ENCODE data around the gene ACADVL. TPM values are rescaled to one million over a fixed set of nuclear protein-coding genes. Genes with fewer than 3 reads are reported as not detected.
"Not testable (repeated sequence)": the region's sequence is repeated elsewhere in the genome, so short reads cannot be mapped to it uniquely, and the experiment has no call there.

ACADVL gene
- total RNA-seq (2014; rRNA removed; shearing (Covaris generic)): 317 and 327 TPM in 2 replicates
- 149 and 172 TPM in 2 replicates for polyA plus RNA-seq (2015; cell fraction: cytosol; rRNA removed)
- polyA plus RNA-seq (2015; cell fraction: nucleus; rRNA removed): 1,498 and 1,536 TPM in 2 replicates

- DNase-seq (ENCODE audit: low read depth): peak; percentile 81
These were observed at the start of gene ACADVL, which contains the start of gene DLG4 for GRCh38 chr17:7219812-7220592. ACADVL (plus strand) TSS chr17:7219938; CDS start chr17:7219985, 47 bp downstream. DLG4 (minus strand) TSS chr17:7219836.

GRCh38 chr17:7172522-7173191, 47.1 kb upstream of the ACADVL start:
- not testable (repeated sequence) for DNase-seq (ENCODE audit: low read depth)

GRCh38 chr17:7173687-7174602, 45.8 kb upstream of the ACADVL start:
- no peak for DNase-seq (ENCODE audit: low read depth)

GRCh38 chr17:7174603-7175326, 45.0 kb upstream of the ACADVL start:
- DNase-seq (ENCODE audit: low read depth): no peak

- no peak for DNase-seq (ENCODE audit: low read depth)
These were observed 44.4 kb upstream of the ACADVL start for GRCh38 chr17:7175330-7175733.

- DNase-seq (ENCODE audit: low read depth): no peak
These were observed 43.5 kb upstream of the ACADVL start for GRCh38 chr17:7176107-7176840.

- no peak for DNase-seq (ENCODE audit: low read depth)
These were observed 42.9 kb upstream of the ACADVL start for GRCh38 chr17:7176841-7177190.

GRCh38 chr17:7177191-7177953, 42.4 kb upstream of the ACADVL start:
- DNase-seq (ENCODE audit: low read depth): peak; percentile 55

- no peak for DNase-seq (ENCODE audit: low read depth)
These were observed 41.7 kb upstream of the ACADVL start for GRCh38 chr17:7177954-7178477.

GRCh38 chr17:7178973-7179316, 40.8 kb upstream of the ACADVL start:
- DNase-seq (ENCODE audit: low read depth): no peak

GRCh38 chr17:7179317-7180254, 40.2 kb upstream of the ACADVL start, which contains the start of gene ASGR1:
ASGR1 (minus strand) TSS chr17:7179370; CDS start chr17:7178563, 807 bp downstream.
- DNase-seq (ENCODE audit: low read depth): no peak

GRCh38 chr17:7182101-7182500, 37.6 kb upstream of the ACADVL start:
- not testable (repeated sequence) for DNase-seq (ENCODE audit: low read depth)

- no peak for DNase-seq (ENCODE audit: low read depth)
These were observed 36.2 kb upstream of the ACADVL start for GRCh38 chr17:7183433-7184090.

GRCh38 chr17:7184091-7184488, 35.6 kb upstream of the ACADVL start:
- DNase-seq (ENCODE audit: low read depth): no peak

- no peak for DNase-seq (ENCODE audit: low read depth)
These were observed 35.1 kb upstream of the ACADVL start for GRCh38 chr17:7184647-7185046.

- DNase-seq (ENCODE audit: low read depth): no peak
These were observed 33.5 kb upstream of the ACADVL start for GRCh38 chr17:7186241-7186640.

GRCh38 chr17:7190276-7190917, 29.3 kb upstream of the ACADVL start:
- no peak for DNase-seq (ENCODE audit: low read depth)
